Astrocyte of the cerebellum (primary cell): ENCODE results near the gene CDC5L.

Source experiments
- DNase-seq: peaks from one replicate; pipeline ENCODE4 v3.0.0-alpha.2; 2011; ENCODE audit warnings: low read depth
- H3K4me3 ChIP-seq: 2 replicates; pipeline ENCODE4 v1.5.1; 2011; ENCODE audit warnings: mild to moderate bottlenecking, low read depth, low read length, moderate library complexity
- CTCF ChIP-seq: IDR thresholded peaks from 2 replicates; pipeline ENCODE4 v1.5.1; 2012; ENCODE audit warnings: low read length, low read depth, moderate library complexity, mild to moderate bottlenecking; ENCODE audit errors: missing control alignments
- in situ Hi-C: cut with HindIII; loops from 2 replicates; pipeline ENCODE4 v1.10.0; 2017; ENCODE audit warnings: low sequenced_read_pairs

Gene CDC5L

GRCh38 chr6:44456070-44456965 lies 68.8 kb downstream of the CDC5L start:
- in situ Hi-C loops: no loop called here
- no peak overlapping the region for H3K4me3 ChIP-seq
- TF ChIP-seq CTCF: peak; percentile 89
- no peak for DNase-seq

- no peak for TF ChIP-seq CTCF
- no peak for DNase-seq
- in situ Hi-C loops: no loop called here
- H3K4me3 ChIP-seq: no peak overlapping the region
Measured at GRCh38 chr6:44456966-44457292, 69.4 kb downstream of the CDC5L start.

- in situ Hi-C loops: no loop called here
- DNase-seq: no peak
- H3K4me3 ChIP-seq: no peak overlapping the region
- no peak for TF ChIP-seq CTCF
Measured at GRCh38 chr6:44457596-44457995, 70.1 kb downstream of the CDC5L start.

GRCh38 chr6:44458551-44458950 lies 71.0 kb downstream of the CDC5L start:
- TF ChIP-seq CTCF: no peak
- in situ Hi-C loops: no loop called here
- no peak for DNase-seq
- no peak overlapping the region for H3K4me3 ChIP-seq

GRCh38 chr6:44462335-44462734 lies 74.8 kb downstream of the CDC5L start:
- in situ Hi-C loops: no loop called here
- no peak overlapping the region for H3K4me3 ChIP-seq
- TF ChIP-seq CTCF: no peak
- DNase-seq: no peak

- TF ChIP-seq CTCF: no peak
- in situ Hi-C loops: no loop called here
- no peak overlapping the region for H3K4me3 ChIP-seq
- no peak for DNase-seq
Measured at GRCh38 chr6:44462797-44463727, 75.6 kb downstream of the CDC5L start.
